ENCODE measurements around the gene ARMC7. TPM values are rescaled to one million over a fixed set of nuclear protein-coding genes. Genes with fewer than 3 reads are reported as not detected.

ARMC7 gene
- total RNA-seq, 4 donors from 2014 or later: 8.2 to 41.1 (median 21.4) TPM

DNA sequence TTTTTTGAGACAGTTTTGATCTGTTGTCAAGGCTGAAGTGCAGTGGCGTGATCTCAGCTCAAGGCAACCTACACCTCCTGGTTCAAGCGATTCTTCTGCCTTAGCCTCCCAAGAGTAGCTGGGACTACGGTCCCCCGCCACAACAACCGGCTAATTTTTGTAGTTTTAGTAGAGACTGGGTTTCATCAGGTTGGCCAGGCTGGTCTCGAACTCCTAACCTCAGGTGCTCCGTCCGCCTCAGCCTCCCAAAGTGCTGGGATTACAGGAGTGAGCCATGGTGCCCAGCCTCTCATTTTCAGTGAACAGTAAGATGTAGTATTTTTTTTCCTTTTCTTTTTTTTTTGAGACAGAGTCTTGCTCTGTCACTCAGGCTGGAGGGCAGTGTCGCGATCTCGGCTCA, 65.2 kb downstream of the ARMC7 start:
- intact Hi-C loops (cut with DNase I; ENCODE audit: low total_unique reads) (loop anchor here (5.0 kb wide), 1 partner anchor 63 kb away; no protein-coding TSS in a partner anchor), in situ Hi-C loops (cut with MboI; ENCODE audit: low pct_ligation_motif_present in 1 of 4, low pct_unique_long_range_greater_than_20kb in 1 of 4, low sequenced_read_pairs in 3 of 4) (loop anchor here in 3 of 4 donors (10.0 to 25.0 kb wide), 2 partner anchors 60 to 213 kb away; partner anchors contain the start of gene HID1 (in 1 of the 3))
- Histone ChIP-seq H3K4me1 (peaks cover 0 to 14% (median under 1%) of the 10 kb centered on the region in 4 donors), H3K9me3 (no peaks in the 10 kb centered on the region), H3K4me3 (no peak overlapping the region), H3K27me3 (no peaks in the 10 kb centered on the region), H3K27ac (no peak overlapping the region), H3K36me3 (peaks cover 1 to 65% (median 26%) of the 10 kb centered on the region in 4 donors)
- no peak for DNase-seq
- TF ChIP-seq, protein P1, sequence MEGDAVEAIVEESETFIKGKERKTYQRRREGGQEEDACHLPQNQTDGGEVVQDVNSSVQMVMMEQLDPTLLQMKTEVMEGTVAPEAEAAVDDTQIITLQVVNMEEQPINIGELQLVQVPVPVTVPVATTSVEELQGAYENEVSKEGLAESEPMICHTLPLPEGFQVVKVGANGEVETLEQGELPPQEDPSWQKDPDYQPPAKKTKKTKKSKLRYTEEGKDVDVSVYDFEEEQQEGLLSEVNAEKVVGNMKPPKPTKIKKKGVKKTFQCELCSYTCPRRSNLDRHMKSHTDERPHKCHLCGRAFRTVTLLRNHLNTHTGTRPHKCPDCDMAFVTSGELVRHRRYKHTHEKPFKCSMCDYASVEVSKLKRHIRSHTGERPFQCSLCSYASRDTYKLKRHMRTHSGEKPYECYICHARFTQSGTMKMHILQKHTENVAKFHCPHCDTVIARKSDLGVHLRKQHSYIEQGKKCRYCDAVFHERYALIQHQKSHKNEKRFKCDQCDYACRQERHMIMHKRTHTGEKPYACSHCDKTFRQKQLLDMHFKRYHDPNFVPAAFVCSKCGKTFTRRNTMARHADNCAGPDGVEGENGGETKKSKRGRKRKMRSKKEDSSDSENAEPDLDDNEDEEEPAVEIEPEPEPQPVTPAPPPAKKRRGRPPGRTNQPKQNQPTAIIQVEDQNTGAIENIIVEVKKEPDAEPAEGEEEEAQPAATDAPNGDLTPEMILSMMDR (IDR thresholded peaks at IDR 0.05): no peak
- TF ChIP-seq POLR2A (IDR thresholded peaks at IDR 0.05): no peak
- no peak for TF ChIP-seq EP300 (IDR thresholded peaks at IDR 0.05; ENCODE audit: low read depth)
- TF ChIP-seq POLR2AphosphoS5 (IDR thresholded peaks at IDR 0.05): no peak
- 86 to 96% methylated on average over 5 to 11 of the region's 11 CpGs for WGBS, 2 donors (ENCODE audit: low coverage in 1 of 2)

DNA sequence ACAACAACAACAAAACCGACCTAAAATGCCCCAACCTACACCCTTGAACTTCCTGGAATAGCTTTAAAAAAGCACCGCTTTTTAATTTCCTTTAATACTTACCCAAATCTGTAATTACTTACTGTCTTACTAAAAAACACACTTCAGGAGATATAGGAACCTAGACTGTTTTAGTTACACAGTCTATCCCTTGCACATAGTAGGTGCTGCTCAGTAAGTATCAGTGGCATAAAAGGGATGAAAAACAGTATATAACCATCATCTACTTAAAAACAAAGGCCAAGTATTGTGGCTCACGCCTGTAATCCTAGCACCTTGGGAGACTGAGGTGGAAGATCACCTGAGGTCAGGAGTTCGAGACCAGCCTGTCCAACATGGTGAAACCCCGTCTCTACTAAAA, 66.9 kb downstream of the ARMC7 start:
- intact Hi-C loops (cut with DNase I; ENCODE audit: low total_unique reads) (no loop called here), in situ Hi-C loops (cut with MboI; ENCODE audit: low pct_ligation_motif_present in 1 of 4, low pct_unique_long_range_greater_than_20kb in 1 of 4, low sequenced_read_pairs in 3 of 4) (loop anchor here in 3 of 4 donors (10.0 to 25.0 kb wide), 2 partner anchors 62 to 214 kb away; partner anchors contain the start of gene HID1 (in 1 of the 3))
- H3K27ac ChIP-seq: no peak overlapping the region
- no peak overlapping the region for H3K4me3 ChIP-seq
- no peaks in the 10 kb centered on the region for H3K9me3 ChIP-seq
- peaks cover 1 to 59% (median 26%) of the 10 kb centered on the region in 4 donors for H3K36me3 ChIP-seq
- WGBS, 2 donors (ENCODE audit: low coverage in 1 of 2): 65 to 85% methylated on average over 2 to 5 of the region's 5 CpGs
- no peak for DNase-seq
- no peaks in the 10 kb centered on the region for H3K27me3 ChIP-seq
- peaks cover 5 to 26% (median 11%) of the 10 kb centered on the region in 4 donors for H3K4me1 ChIP-seq
- TF ChIP-seq POLR2A (IDR thresholded peaks at IDR 0.05) (no peak), EP300 (IDR thresholded peaks at IDR 0.05; ENCODE audit: low read depth) (no peak), POLR2AphosphoS5 (IDR thresholded peaks at IDR 0.05) (no peak)
- TF ChIP-seq, protein P1 (IDR thresholded peaks at IDR 0.05): no peak

DNA sequence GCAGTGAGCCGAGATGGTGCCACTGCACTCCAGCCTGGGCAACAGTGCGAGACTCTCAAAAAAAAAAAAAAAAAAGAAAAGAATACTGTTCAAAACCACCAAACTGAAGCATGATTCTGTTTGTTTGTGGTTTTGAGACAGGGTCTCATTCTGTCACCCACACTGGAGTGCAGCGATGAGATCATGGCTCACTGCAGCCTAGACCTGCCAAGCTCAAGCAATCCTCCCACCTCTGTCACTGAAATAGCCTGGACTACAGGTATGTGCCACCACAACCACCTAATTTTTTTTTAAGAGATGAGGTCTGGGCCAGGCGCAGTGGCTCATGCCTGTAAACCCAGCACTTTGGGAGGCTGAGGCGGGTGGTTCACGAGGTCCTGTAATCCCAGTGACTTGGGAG, 68.7 kb downstream of the ARMC7 start:
- Histone ChIP-seq H3K9me3 (no peaks in the 10 kb centered on the region), H3K27me3 (no peaks in the 10 kb centered on the region), H3K4me3 (no peak overlapping the region), H3K36me3 (peaks cover 0 to 49% (median 21%) of the 10 kb centered on the region in 4 donors), H3K4me1 (peaks cover 8 to 30% (median 11%) of the 10 kb centered on the region in 4 donors), H3K27ac (no peak overlapping the region)
- 89% methylated on average over 6 of the region's 6 CpGs; no CpG with 5 or more reads in 1 of the 2 donors for WGBS, 2 donors (ENCODE audit: low coverage in 1 of 2)
- TF ChIP-seq POLR2AphosphoS5 (IDR thresholded peaks at IDR 0.05) (no peak), EP300 (IDR thresholded peaks at IDR 0.05; ENCODE audit: low read depth) (no peak), POLR2A (IDR thresholded peaks at IDR 0.05) (no peak)
- TF ChIP-seq, protein P1 (IDR thresholded peaks at IDR 0.05): no peak
- DNase-seq: no peak
- in situ Hi-C loops (cut with MboI; ENCODE audit: low pct_ligation_motif_present in 1 of 4, low pct_unique_long_range_greater_than_20kb in 1 of 4, low sequenced_read_pairs in 3 of 4) (loop anchor here in 3 of 4 donors (10.0 to 25.0 kb wide), 2 partner anchors 64 to 216 kb away; partner anchors contain the start of gene HID1 (in 1 of the 3)), intact Hi-C loops (cut with DNase I; ENCODE audit: low total_unique reads) (no loop called here)

Small RNA genes within 50 kb of the gene (small RNA-seq; reads per million reads assigned to genes)
- 0 to 0.12 (median 0) reads per million in 4 donors for gene AC111186.1
- 0 reads per million in 4 donors for gene RF00019

Other genes with a start within 250 kb of the ARMC7 start
- gene FDXR, start 237.0 kb upstream of the ARMC7 start, total RNA-seq: 10 to 100 TPM in 2 of 4 donors, 1 to 10 TPM in 2; 5.8 to 16.2 (median 10.4) TPM
- gene FADS6, start 216.3 kb upstream of the ARMC7 start, total RNA-seq: 10 to 100 TPM in 1 of 4 donors, 1 to 10 TPM in 1, under 1 TPM in 1, not detected in 1; 0.64 to 25.8 (median 3.7) TPM
- gene USH1G, start 186.7 kb upstream of the ARMC7 start, total RNA-seq: under 1 TPM in 2 of 4 donors, not detected in 2; 0.27 to 0.32 TPM
- 10 to 100 TPM in 3 of 4 donors, 1 to 10 TPM in 1; 3.4 to 99.1 (median 62.6) TPM for gene OTOP2, start 185.7 kb upstream of the ARMC7 start, total RNA-seq
- gene OTOP3, start 174.1 kb upstream of the ARMC7 start, total RNA-seq: 1 to 10 TPM in 2 of 4 donors, not detected in 2; 1.6 to 3.8 TPM
- 100 to 1,000 TPM in 1 of 4 donors, 10 to 100 TPM in 3; 30.2 to 221 (median 50.7) TPM for gene HID1, start 137.2 kb upstream of the ARMC7 start, total RNA-seq
- 1 to 10 TPM; 2.0 to 5.6 (median 3.6) TPM for gene CDR2L, start 122.3 kb upstream of the ARMC7 start, total RNA-seq
- gene MRPL58, start 97.3 kb upstream of the ARMC7 start, total RNA-seq: 10 to 100 TPM in 2 of 4 donors, under 1 TPM in 1, not detected in 1; 1.00 to 41.3 (median 37.4) TPM
- gene ATP5PD, start 63.0 kb upstream of the ARMC7 start, total RNA-seq: 100 to 1,000 TPM in 3 of 4 donors, 10 to 100 TPM in 1; 75.2 to 373 (median 245) TPM
- gene KCTD2, start 62.7 kb upstream of the ARMC7 start, total RNA-seq: 10 to 100 TPM; 14.5 to 24.7 (median 19.7) TPM
- 10 to 100 TPM; 65.9 to 94.6 (median 79.5) TPM for gene SLC16A5, start 22.0 kb upstream of the ARMC7 start, total RNA-seq
- gene NT5C, start 21.8 kb downstream of the ARMC7 start, total RNA-seq: 100 to 1,000 TPM; 162 to 247 (median 208) TPM
- gene JPT1, start 44.5 kb downstream of the ARMC7 start, total RNA-seq: 100 to 1,000 TPM in 3 of 4 donors, 10 to 100 TPM in 1; 61.7 to 293 (median 219) TPM
- gene SUMO2, start 73.0 kb downstream of the ARMC7 start, total RNA-seq: 10 to 100 TPM in 3 of 4 donors, 1 to 10 TPM in 1; 6.4 to 56.5 (median 47.9) TPM
- gene NUP85, start 95.7 kb downstream of the ARMC7 start, total RNA-seq: 100 to 1,000 TPM in 1 of 4 donors, 10 to 100 TPM in 3; 13.1 to 204 (median 31.8) TPM
- 100 to 1,000 TPM in 1 of 4 donors, 10 to 100 TPM in 3; 36.2 to 134 (median 59.0) TPM for gene GGA3, start 151.6 kb downstream of the ARMC7 start, total RNA-seq
- 10 to 100 TPM; 27.1 to 54.0 (median 37.4) TPM for gene MRPS7, start 151.9 kb downstream of the ARMC7 start, total RNA-seq
- 10 to 100 TPM in 3 of 4 donors, 1 to 10 TPM in 1; 9.0 to 44.0 (median 28.6) TPM for gene MIF4GD, start 161.3 kb downstream of the ARMC7 start, total RNA-seq
- gene SLC25A19, start 179.5 kb downstream of the ARMC7 start, total RNA-seq: 10 to 100 TPM; 12.6 to 49.6 (median 20.7) TPM